Naive B cell (primary cell): ENCODE results near the gene HNRNPF. TPM values are rescaled to one million over a fixed set of nuclear protein-coding genes. Genes with fewer than 3 reads are reported as not detected.
"Not testable (repeated sequence)": the region's sequence is repeated elsewhere in the genome, so short reads cannot be mapped to it uniquely, and the experiment has no call there.

Experiments
- ATAC-seq, 2 donors: fragments of 150-1000 bp; cut with Tn5 transposase; 2 replicates each; pipeline ENCODE4 v1.10.0; 2021; ENCODE audit warnings: low read depth in 2 of 2, mild to moderate bottlenecking in 2 of 2, moderate library complexity in 2 of 2
- DNase-seq: peaks from one replicate; pipeline ENCODE4 v3.0.0; 2022
- H3K27ac Mint-ChIP-seq, 6 donors: one replicate each; pipeline ENCODE4 v1.8.0; 2020 to 2022; ENCODE audit warnings: mild to moderate bottlenecking in 6 of 6, mixed read lengths in 6 of 6, moderate library complexity in 5 of 6, inconsistent platforms in 2 of 6
- H3K27me3 Mint-ChIP-seq, 3 donors: one replicate each; pipeline ENCODE4 v1.8.0; 2021 to 2022; ENCODE audit warnings: mixed read lengths in 3 of 3, mild to moderate bottlenecking in 1 of 3
- H3K36me3 Mint-ChIP-seq, 2 donors: one replicate each; pipeline ENCODE4 v1.8.0; 2020 to 2022; ENCODE audit warnings: mixed read lengths in 2 of 2, inconsistent platforms in 1 of 2, mild to moderate bottlenecking in 1 of 2
- H3K4me1 Mint-ChIP-seq, 3 donors: one replicate each; pipeline ENCODE4 v1.8.0; 2020 to 2022; ENCODE audit warnings: mixed read lengths in 3 of 3, inconsistent platforms in 1 of 3, mild to moderate bottlenecking in 1 of 3, moderate library complexity in 1 of 3
- H3K4me3 Mint-ChIP-seq, 8 donors: one replicate each; pipeline ENCODE4 v1.8.0; 2020 to 2022; ENCODE audit warnings: mild to moderate bottlenecking in 8 of 8, mixed read lengths in 8 of 8, moderate library complexity in 8 of 8, inconsistent platforms in 2 of 8
- H3K9me3 Mint-ChIP-seq, 7 donors: one replicate each; pipeline ENCODE4 v1.8.0; 2020 to 2022; ENCODE audit warnings: mixed read lengths in 7 of 7, mild to moderate bottlenecking in 5 of 7, inconsistent platforms in 2 of 7, moderate library complexity in 1 of 7
- polyA plus RNA-seq, 6 donors: library from polyadenylated mRNA; unstranded; fragments of 300-500 nt; fragmentation: Illumina TruSeq; gene quantifications; one replicate each; pipeline ENCODE4 v1.2.3, GENCODE V29; 2021; ENCODE audit warnings: low read depth in 6 of 6

Gene HNRNPF
- polyA plus RNA-seq, 6 donors from 2014 or later: 166 to 228 (median 215) TPM

GRCh38 chr10:43401627-43402026 is 7.4 kb downstream of the HNRNPF start:
- H3K36me3 Mint-ChIP-seq: peaks cover 0 to 9% of the 10 kb centered on the region in 2 donors
- no peaks in the 10 kb centered on the region for H3K9me3 Mint-ChIP-seq
- H3K27ac Mint-ChIP-seq: peak overlapping the region in 3 of 6 donors; percentile 29 to 99 (median 88)
- H3K4me1 Mint-ChIP-seq: peaks cover 53 to 95% (median 72%) of the 10 kb centered on the region in 3 donors
- H3K4me3 Mint-ChIP-seq: peak overlapping the region in 5 of 8 donors; percentile 36 to 58 (median 46)
- no peak for DNase-seq
- no peaks in the 10 kb centered on the region for H3K27me3 Mint-ChIP-seq
- no peak for ATAC-seq

- Mint-ChIP-seq H3K27ac (peak overlapping the region; percentile 3 to 87 (median 31)), H3K4me1 (peaks cover 61 to 93% (median 74%) of the 10 kb centered on the region in 3 donors), H3K27me3 (no peaks in the 10 kb centered on the region), H3K4me3 (peak overlapping the region in 6 of 8 donors; percentile 1 to 48 (median 12)), H3K9me3 (no peaks in the 10 kb centered on the region), H3K36me3 (peaks cover 0 to 9% of the 10 kb centered on the region in 2 donors)
- no peak for DNase-seq
- ATAC-seq: no peak
These were observed 9.4 kb downstream of the HNRNPF start for GRCh38 chr10:43399320-43400310.

- DNase-seq (no peak), ATAC-seq (no peak)
- Mint-ChIP-seq H3K27me3 (no peaks in the 10 kb centered on the region), H3K9me3 (no peaks in the 10 kb centered on the region), H3K4me1 (peaks cover 61 to 90% (median 75%) of the 10 kb centered on the region in 3 donors), H3K27ac (peak overlapping the region in 5 of 6 donors; percentile 3 to 94 (median 86)), H3K4me3 (peak overlapping the region in 3 of 8 donors; percentile 84 to 97 (median 93)), H3K36me3 (peaks cover under 1 to 11% of the 10 kb centered on the region in 2 donors)
These were observed 10.1 kb downstream of the HNRNPF start for GRCh38 chr10:43398939-43399319.

- H3K36me3 Mint-ChIP-seq: peaks cover 10 to 26% of the 10 kb centered on the region in 2 donors
- DNase-seq: peak; percentile 88
- H3K4me1 Mint-ChIP-seq: peaks cover 59 to 82% (median 71%) of the 10 kb centered on the region in 3 donors
- peak overlapping the region; percentile 83 to 97 (median 94) for H3K4me3 Mint-ChIP-seq
- peak overlapping the region; percentile 84 to 99 (median 98) for H3K27ac Mint-ChIP-seq
- H3K9me3 Mint-ChIP-seq: no peaks in the 10 kb centered on the region
- H3K27me3 Mint-ChIP-seq: no peaks in the 10 kb centered on the region
- ATAC-seq: peak; percentile 84 to 85
These were observed 11.9 kb downstream of the HNRNPF start for GRCh38 chr10:43396928-43397624.

GRCh38 chr10:43396061-43396927 is 12.7 kb downstream of the HNRNPF start:
- peak overlapping the region; percentile 83 to 97 (median 93) for H3K4me3 Mint-ChIP-seq
- DNase-seq (peak; percentile 50), ATAC-seq (peak; percentile 47 to 49)
- H3K36me3 Mint-ChIP-seq: peaks cover 14 to 31% of the 10 kb centered on the region in 2 donors
- H3K27me3 Mint-ChIP-seq: no peaks in the 10 kb centered on the region
- peaks cover 55 to 74% (median 63%) of the 10 kb centered on the region in 3 donors for H3K4me1 Mint-ChIP-seq
- peak overlapping the region; percentile 94 to 99 (median 96) for H3K27ac Mint-ChIP-seq
- no peaks in the 10 kb centered on the region for H3K9me3 Mint-ChIP-seq

GRCh38 chr10:43395571-43396060 is 13.4 kb downstream of the HNRNPF start:
- no peaks in the 10 kb centered on the region for H3K27me3 Mint-ChIP-seq
- peak overlapping the region; percentile 83 to 97 (median 93) for H3K4me3 Mint-ChIP-seq
- peak overlapping the region; percentile 53 to 97 (median 96) for H3K27ac Mint-ChIP-seq
- H3K36me3 Mint-ChIP-seq: peaks cover 14 to 33% of the 10 kb centered on the region in 2 donors
- DNase-seq (no peak), ATAC-seq (no peak)
- peaks cover 52 to 69% (median 62%) of the 10 kb centered on the region in 3 donors for H3K4me1 Mint-ChIP-seq
- no peaks in the 10 kb centered on the region for H3K9me3 Mint-ChIP-seq

GRCh38 chr10:43394868-43395267 is 14.1 kb downstream of the HNRNPF start:
- DNase-seq: no peak
- peaks cover 52 to 67% (median 65%) of the 10 kb centered on the region in 3 donors for H3K4me1 Mint-ChIP-seq
- peak overlapping the region; percentile 36 to 97 (median 95) for H3K27ac Mint-ChIP-seq
- H3K36me3 Mint-ChIP-seq: peaks cover 14 to 38% of the 10 kb centered on the region in 2 donors
- ATAC-seq: no peak
- H3K27me3 Mint-ChIP-seq: no peaks in the 10 kb centered on the region
- H3K9me3 Mint-ChIP-seq: no peaks in the 10 kb centered on the region
- H3K4me3 Mint-ChIP-seq: peak overlapping the region in 7 of 8 donors; percentile 15 to 93 (median 57)

- DNase-seq: no peak
- Mint-ChIP-seq H3K27ac (peak overlapping the region in 5 of 6 donors; percentile 26 to 78 (median 34)), H3K4me3 (peak overlapping the region in 1 of 8 donors; percentile 40), H3K4me1 (peaks cover 48 to 63% (median 61%) of the 10 kb centered on the region in 3 donors), H3K27me3 (no peaks in the 10 kb centered on the region), H3K36me3 (peaks cover 18 to 30% of the 10 kb centered on the region in 2 donors), H3K9me3 (no peaks in the 10 kb centered on the region)
- no peak for ATAC-seq
These were observed 15.2 kb downstream of the HNRNPF start for GRCh38 chr10:43393606-43394360.

GRCh38 chr10:43393186-43393585 is 15.8 kb downstream of the HNRNPF start:
- H3K27me3 Mint-ChIP-seq, H3K9me3 Mint-ChIP-seq, H3K4me3 Mint-ChIP-seq, DNase-seq, ATAC-seq: not testable (repeated sequence)
- peak overlapping the region in 5 of 6 donors; percentile 4 to 74 (median 68) for H3K27ac Mint-ChIP-seq
- peaks cover 54 to 69% (median 61%) of the 10 kb centered on the region in 3 donors for H3K4me1 Mint-ChIP-seq
- peaks cover 22 to 30% of the 10 kb centered on the region in 2 donors for H3K36me3 Mint-ChIP-seq

- no peak for ATAC-seq
- DNase-seq: no peak
- H3K4me3 Mint-ChIP-seq: no peak overlapping the region
- peaks cover 23 to 32% of the 10 kb centered on the region in 2 donors for H3K36me3 Mint-ChIP-seq
- H3K27ac Mint-ChIP-seq: peak overlapping the region in 5 of 6 donors; percentile 4 to 74 (median 68)
- no peaks in the 10 kb centered on the region for H3K27me3 Mint-ChIP-seq
- no peaks in the 10 kb centered on the region for H3K9me3 Mint-ChIP-seq
- H3K4me1 Mint-ChIP-seq: peaks cover 57 to 70% (median 61%) of the 10 kb centered on the region in 3 donors
These were observed 16.2 kb downstream of the HNRNPF start for GRCh38 chr10:43392748-43393147.

- no peak for ATAC-seq
These were observed 17.5 kb downstream of the HNRNPF start for GRCh38 chr10:43391496-43391895.

More at GRCh38 chr10:43391496-43391895, 17.5 kb downstream of the HNRNPF start:
- peaks cover 60 to 73% (median 66%) of the 10 kb centered on the region in 3 donors for H3K4me1 Mint-ChIP-seq
- H3K9me3 Mint-ChIP-seq: no peaks in the 10 kb centered on the region
- peak overlapping the region in 1 of 8 donors; percentile 5 for H3K4me3 Mint-ChIP-seq
- H3K27ac Mint-ChIP-seq: peak overlapping the region; percentile 2 to 87 (median 66)
- peaks cover 33 to 44% of the 10 kb centered on the region in 2 donors for H3K36me3 Mint-ChIP-seq
- no peaks in the 10 kb centered on the region for H3K27me3 Mint-ChIP-seq
- no peak for DNase-seq
